Testis (tissue), 3 donors: ENCODE measurements around the gene SWAP70. TPM values are rescaled to one million over a fixed set of nuclear protein-coding genes. Genes with fewer than 3 reads are reported as not detected.

ENCODE experiments used
- DNase-seq: peaks from one replicate; pipeline ENCODE4 v3.0.0-alpha.2; 2019
- H3K27ac ChIP-seq, 2 donors: fragments of 200-600 bp; sonication (generic); one replicate each; pipeline ENCODE4 v1.5.1; 2019
- H3K27me3 ChIP-seq: fragments of 200-600 bp; sonication (generic); one replicate; pipeline ENCODE4 v1.5.1; 2019
- H3K36me3 ChIP-seq: fragments of 200-600 bp; sonication (generic); one replicate; pipeline ENCODE4 v1.5.1; 2017; ENCODE audit warnings: low read depth; ENCODE audit errors: missing control alignments
- H3K4me1 ChIP-seq: fragments of 200-600 bp; sonication (generic); one replicate; pipeline ENCODE4 v1.5.1; 2019
- H3K4me3 ChIP-seq, 2 donors: fragments of 200-600 bp; sonication (generic); one replicate each; pipeline ENCODE4 v1.5.1; 2017 to 2019
- H3K9me3 ChIP-seq: fragments of 200-600 bp; sonication (generic); one replicate; pipeline ENCODE4 v1.5.1; 2017
- POLR2A ChIP-seq: fragments of 450-650 bp; IDR thresholded peaks from one replicate; pipeline ENCODE4 v1.6.1; 2017; ENCODE audit warnings: antibody characterized with exemption, mild to moderate bottlenecking, moderate library complexity
- WGBS, 2 donors: methylation state at CpG; one replicate each; pipeline ENCODE4 v1.1.5; 2018; 5-methylcytosine and 5-hydroxymethylcytosine counted together
- intact Hi-C: fragments of 100-400 bp; cut with DNase I; formaldehyde crosslinking; loops from one replicate; pipeline ENCODE4 v1.15.1; 2023; ENCODE audit warnings: low total_unique reads
- polyA plus RNA-seq: library from polyadenylated mRNA; stranded (reverse); fragments of 350-450 nt; fragmentation: Illumina TruSeq; extraction: RNeasy Lipid Tissue Mini Kit (QIAGEN cat#74804); gene quantifications from one replicate; pipeline ENCODE4 v1.2.3, GENCODE V29; 2014; ENCODE audit warnings: low read depth, low replicate concordance; ENCODE audit not compliant: insufficient read depth
- total RNA-seq, 2 donors: library from RNA; depleted of rRNA; stranded (reverse); fragments of >200 nt; gene quantifications; one replicate each; pipeline ENCODE4 v1.2.3, GENCODE V29; 2016
- TF ChIP-seq, protein P1 (sequence below), 3 experiments: fragments of 450-650 bp in 2 of 3; fragments of 200-600 bp in 1 of 3; sonication (generic) in 1 of 3; IDR thresholded peaks; one replicate each; pipeline ENCODE4 v1.5.1; 2016 to 2019; ENCODE audit warnings: antibody characterized with exemption in 3 of 3, mild to moderate bottlenecking in 2 of 3, moderate library complexity in 1 of 3

SWAP70 gene
- total and polyA plus RNA-seq, 3 donors from 2014 or later, result 10.2 to 14.7 (median 10.5) TPM

DNA sequence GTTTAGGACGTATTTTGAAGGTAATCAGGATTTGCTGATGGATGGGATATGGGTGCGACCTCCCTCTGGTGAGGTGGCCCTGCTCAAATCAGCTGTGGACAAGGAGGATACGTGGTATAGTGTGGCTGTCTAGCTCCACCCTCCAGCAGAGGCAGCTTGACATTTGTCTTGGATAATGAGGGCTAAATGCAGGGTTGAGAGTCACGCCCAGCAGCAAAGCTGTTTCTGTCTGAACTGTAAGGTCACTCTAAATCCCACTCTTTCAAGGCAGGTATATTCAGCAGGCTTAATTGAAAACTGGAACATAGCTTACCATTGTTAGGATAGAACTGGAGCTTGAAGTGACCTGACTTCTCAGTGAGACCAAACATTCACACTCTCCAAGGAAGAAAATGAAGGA, 98.7 kb downstream of the SWAP70 start:
- no peaks in the 10 kb centered on the region for H3K27me3 ChIP-seq
- DNase-seq, result no peak
- intact Hi-C loops, result no loop called here
- peaks cover 33% of the 10 kb centered on the region for H3K4me1 ChIP-seq
- no peaks in the 10 kb centered on the region for H3K36me3 ChIP-seq
- no peaks in the 10 kb centered on the region for H3K9me3 ChIP-seq
- no peak overlapping the region for H3K27ac ChIP-seq
- WGBS, 2 donors, result 86 to 94% methylated on average over 4 of the region's 4 CpGs
- H3K4me3 ChIP-seq, result no peak overlapping the region
- TF ChIP-seq, protein P1, sequence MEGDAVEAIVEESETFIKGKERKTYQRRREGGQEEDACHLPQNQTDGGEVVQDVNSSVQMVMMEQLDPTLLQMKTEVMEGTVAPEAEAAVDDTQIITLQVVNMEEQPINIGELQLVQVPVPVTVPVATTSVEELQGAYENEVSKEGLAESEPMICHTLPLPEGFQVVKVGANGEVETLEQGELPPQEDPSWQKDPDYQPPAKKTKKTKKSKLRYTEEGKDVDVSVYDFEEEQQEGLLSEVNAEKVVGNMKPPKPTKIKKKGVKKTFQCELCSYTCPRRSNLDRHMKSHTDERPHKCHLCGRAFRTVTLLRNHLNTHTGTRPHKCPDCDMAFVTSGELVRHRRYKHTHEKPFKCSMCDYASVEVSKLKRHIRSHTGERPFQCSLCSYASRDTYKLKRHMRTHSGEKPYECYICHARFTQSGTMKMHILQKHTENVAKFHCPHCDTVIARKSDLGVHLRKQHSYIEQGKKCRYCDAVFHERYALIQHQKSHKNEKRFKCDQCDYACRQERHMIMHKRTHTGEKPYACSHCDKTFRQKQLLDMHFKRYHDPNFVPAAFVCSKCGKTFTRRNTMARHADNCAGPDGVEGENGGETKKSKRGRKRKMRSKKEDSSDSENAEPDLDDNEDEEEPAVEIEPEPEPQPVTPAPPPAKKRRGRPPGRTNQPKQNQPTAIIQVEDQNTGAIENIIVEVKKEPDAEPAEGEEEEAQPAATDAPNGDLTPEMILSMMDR (IDR thresholded peaks at IDR 0.05), result no peak
- no peak for TF ChIP-seq POLR2A

DNA sequence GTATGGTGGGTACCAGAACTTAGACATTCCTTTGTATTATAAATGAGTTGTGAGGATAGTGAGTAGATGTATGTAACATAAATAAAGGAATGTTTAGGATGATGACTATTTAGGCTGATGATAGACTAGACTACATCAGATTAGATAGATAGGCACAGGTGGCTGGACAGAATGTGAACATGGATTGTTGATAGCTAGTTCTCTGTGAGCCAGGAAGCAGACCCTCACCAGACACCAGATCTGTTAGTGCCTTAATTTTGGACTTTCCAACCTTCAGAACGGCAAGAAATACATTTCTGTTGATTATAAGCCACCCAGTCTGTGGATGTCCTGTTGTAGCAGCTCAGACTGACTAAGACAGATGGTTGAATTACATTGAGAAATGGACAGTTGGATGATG, 99.4 kb downstream of the SWAP70 start:
- TF ChIP-seq POLR2A, result no peak
- TF ChIP-seq, protein P1 (IDR thresholded peaks at IDR 0.05), result no peak
- DNase-seq, result no peak
- Histone ChIP-seq H3K4me1 (peaks cover 29% of the 10 kb centered on the region), H3K27ac (no peak overlapping the region), H3K9me3 (no peaks in the 10 kb centered on the region), H3K36me3 (no peaks in the 10 kb centered on the region), H3K27me3 (no peaks in the 10 kb centered on the region), H3K4me3 (no peak overlapping the region)
- intact Hi-C loops, result no loop called here
- 87 to 93% methylated on average over 1 of the region's 1 CpG for WGBS, 2 donors

DNA sequence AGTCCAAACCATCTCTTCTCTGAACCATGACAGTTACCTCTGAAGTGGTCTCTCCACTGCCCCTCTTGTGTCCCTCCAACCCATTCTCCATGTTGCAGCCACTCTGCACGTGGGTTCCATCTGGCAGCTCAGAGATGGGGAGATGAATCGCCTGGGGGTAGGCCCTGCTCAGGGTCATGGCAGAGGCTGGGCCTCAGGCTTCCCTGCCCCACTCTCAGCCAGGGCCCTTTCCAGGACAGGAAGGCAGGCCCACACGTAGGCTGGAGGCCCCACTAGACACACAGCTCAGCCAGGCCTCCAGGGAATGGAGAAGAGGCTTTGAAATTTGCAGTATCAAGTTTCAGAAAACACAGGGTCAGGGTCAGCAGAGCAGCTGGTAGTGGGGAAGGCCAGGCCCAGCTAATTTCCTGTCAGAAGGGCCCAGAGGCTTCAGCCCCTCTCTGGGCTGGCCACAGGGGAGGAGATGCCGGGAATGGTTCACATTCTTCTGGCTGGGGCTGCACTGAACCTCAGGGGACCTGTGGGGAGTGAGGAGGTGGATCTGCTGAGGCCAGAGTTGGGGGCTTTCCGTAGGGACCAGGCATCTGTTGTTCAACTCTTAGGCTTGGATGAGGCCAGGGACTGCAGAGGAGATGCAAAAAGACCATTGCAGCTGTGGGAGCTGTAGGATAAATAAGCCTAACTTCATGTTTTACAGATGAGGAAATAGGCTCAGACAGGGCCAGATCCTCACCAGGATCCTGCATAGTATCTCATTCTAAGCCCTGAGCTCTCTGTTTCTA, 101.6 kb downstream of the SWAP70 start:
- Histone ChIP-seq H3K27ac (peak overlapping the region in 1 of 2 donors; percentile 65), H3K9me3 (no peaks in the 10 kb centered on the region), H3K4me1 (peaks cover 13% of the 10 kb centered on the region), H3K27me3 (no peaks in the 10 kb centered on the region), H3K4me3 (no peak overlapping the region), H3K36me3 (no peaks in the 10 kb centered on the region)
- peak; percentile 76 for DNase-seq
- intact Hi-C loops, result no loop called here
- WGBS, 2 donors, result 18 to 37% methylated on average over 3 to 5 of the region's 5 CpGs
- TF ChIP-seq, protein P1 (IDR thresholded peaks at IDR 0.05), result no peak
- no peak for TF ChIP-seq POLR2A

DNA sequence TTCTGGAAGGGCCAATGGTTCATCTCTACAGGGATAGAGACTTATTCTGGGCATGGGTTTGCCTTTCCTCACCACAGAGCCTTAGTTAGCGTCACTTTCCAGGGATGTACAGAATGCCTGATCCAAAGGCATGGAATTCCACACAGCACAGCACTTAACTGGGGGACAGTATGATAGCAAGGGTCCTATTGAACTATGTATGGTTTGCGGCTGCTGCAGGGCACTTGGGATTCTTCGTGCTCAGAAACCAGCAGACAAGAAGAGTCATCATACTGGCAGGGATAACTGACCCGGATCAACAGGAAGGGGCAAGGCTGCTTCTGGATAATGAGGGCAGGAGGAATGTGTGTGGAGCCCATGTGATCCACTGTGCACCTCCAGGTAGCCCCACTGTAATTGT, 105.7 kb downstream of the SWAP70 start:
- 83 to 84% methylated on average over 3 to 4 of the region's 4 CpGs for WGBS, 2 donors
- Histone ChIP-seq H3K27me3 (no peaks in the 10 kb centered on the region), H3K4me1 (peaks cover 19% of the 10 kb centered on the region), H3K9me3 (no peaks in the 10 kb centered on the region), H3K4me3 (no peak overlapping the region), H3K36me3 (no peaks in the 10 kb centered on the region), H3K27ac (no peak overlapping the region)
- no peak for TF ChIP-seq POLR2A
- TF ChIP-seq, protein P1 (IDR thresholded peaks at IDR 0.05), result no peak
- no peak for DNase-seq
- intact Hi-C loops, result no loop called here

DNA sequence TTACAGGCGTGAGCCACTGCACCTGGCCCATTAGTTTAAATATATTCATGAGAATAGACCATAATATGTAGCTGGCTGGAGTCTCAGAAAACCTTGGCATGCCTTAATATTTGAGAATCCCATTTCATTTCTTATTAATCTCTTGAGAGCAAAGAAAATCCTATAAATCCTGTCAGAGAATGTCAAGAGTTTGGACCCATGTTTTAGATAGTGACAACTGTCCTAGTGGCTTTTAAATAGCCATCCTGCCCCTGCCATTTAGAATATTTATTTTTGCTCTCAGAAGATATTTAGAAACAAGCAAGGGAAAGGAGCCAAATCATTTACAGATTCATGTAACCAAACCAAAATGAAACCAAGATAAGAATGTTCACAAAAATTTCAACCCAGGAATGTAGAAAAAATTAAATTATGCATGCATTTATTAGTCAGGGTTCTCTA, 107.2 kb downstream of the SWAP70 start:
- TF ChIP-seq POLR2A, result no peak
- TF ChIP-seq, protein P1 (IDR thresholded peaks at IDR 0.05), result no peak
- Histone ChIP-seq H3K27me3 (no peaks in the 10 kb centered on the region), H3K4me3 (no peak overlapping the region), H3K36me3 (no peaks in the 10 kb centered on the region), H3K27ac (no peak overlapping the region), H3K4me1 (peaks cover 20% of the 10 kb centered on the region), H3K9me3 (no peaks in the 10 kb centered on the region)
- intact Hi-C loops, result no loop called here
- 62 to 83% methylated on average over 1 of the region's 1 CpG for WGBS, 2 donors
- DNase-seq, result no peak
